ENCODE results near the gene PDE6A.

Gene PDE6A

DNA sequence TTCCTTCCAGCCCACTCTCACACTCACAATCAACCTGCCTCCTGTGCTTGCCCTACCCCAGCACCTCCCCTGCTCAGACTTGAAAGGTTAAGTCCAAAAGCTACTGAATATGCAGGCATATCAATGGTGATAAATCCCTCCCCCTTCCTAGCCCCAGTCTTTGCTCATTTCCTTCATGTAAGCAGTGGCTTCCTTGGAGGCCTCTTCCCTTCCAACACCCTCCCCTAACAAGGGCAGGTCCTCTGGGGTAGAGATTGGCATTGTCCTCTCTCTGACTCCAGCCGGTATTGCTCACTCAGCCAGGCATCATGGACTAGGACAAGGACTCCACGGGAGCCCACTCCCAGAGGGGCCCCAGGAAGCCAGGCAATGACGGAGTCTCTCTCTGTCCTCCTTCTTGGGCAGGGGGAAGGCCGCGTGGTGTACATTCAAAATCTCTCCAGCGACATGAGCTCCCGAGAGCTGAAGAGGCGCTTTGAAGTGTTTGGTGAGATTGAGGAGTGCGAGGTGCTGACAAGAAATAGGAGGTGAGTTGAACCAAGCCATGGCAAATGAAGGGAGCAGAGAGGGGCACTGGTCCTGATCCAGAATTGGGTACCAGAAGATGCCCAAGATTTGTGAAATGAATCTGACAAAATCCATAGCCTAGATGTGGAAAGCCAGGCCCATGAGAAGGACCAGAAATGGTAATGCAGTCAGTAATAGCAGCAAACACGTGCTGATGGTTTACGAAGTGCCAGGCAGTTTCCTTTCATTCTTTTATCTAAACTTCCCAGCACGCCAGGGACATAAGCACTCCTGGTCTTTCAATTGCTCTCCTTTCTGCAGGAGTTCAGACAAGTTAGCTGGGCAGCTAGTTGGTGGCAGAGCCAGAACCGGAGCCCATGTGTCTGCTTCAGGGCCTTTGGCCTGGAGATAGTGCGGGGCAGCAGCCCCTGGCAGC lies 102.5 kb downstream of the PDE6A start:
- no peak for TF ChIP-seq MYC (IDR thresholded peaks at IDR 0.05; ENCODE audit: low read depth, low read length)
- TF ChIP-seq, protein P1, sequence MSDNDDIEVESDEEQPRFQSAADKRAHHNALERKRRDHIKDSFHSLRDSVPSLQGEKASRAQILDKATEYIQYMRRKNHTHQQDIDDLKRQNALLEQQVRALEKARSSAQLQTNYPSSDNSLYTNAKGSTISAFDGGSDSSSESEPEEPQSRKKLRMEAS (IDR thresholded peaks at IDR 0.05; ENCODE audit: low read depth, low read length), result no peak
- TF ChIP-seq POLR2A (IDR thresholded peaks at IDR 0.05; ENCODE audit: extremely low read depth, insufficient read length), result no peak
- TF ChIP-seq, protein P2, sequence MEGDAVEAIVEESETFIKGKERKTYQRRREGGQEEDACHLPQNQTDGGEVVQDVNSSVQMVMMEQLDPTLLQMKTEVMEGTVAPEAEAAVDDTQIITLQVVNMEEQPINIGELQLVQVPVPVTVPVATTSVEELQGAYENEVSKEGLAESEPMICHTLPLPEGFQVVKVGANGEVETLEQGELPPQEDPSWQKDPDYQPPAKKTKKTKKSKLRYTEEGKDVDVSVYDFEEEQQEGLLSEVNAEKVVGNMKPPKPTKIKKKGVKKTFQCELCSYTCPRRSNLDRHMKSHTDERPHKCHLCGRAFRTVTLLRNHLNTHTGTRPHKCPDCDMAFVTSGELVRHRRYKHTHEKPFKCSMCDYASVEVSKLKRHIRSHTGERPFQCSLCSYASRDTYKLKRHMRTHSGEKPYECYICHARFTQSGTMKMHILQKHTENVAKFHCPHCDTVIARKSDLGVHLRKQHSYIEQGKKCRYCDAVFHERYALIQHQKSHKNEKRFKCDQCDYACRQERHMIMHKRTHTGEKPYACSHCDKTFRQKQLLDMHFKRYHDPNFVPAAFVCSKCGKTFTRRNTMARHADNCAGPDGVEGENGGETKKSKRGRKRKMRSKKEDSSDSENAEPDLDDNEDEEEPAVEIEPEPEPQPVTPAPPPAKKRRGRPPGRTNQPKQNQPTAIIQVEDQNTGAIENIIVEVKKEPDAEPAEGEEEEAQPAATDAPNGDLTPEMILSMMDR (IDR thresholded peaks at IDR 0.05; ENCODE audit: low read depth, low read length), result no peak
- no peak overlapping the region for H3K4me3 ChIP-seq (ENCODE audit: low read depth, low read length)
- DNase-seq (ENCODE audit: low read depth), result no peak

GRCh38 chr5:149840226-149840825 lies 104.3 kb downstream of the PDE6A start:
- TF ChIP-seq POLR2A (IDR thresholded peaks at IDR 0.05; ENCODE audit: extremely low read depth, insufficient read length) (no peak), MYC (IDR thresholded peaks at IDR 0.05; ENCODE audit: low read depth, low read length) (no peak)
- TF ChIP-seq, protein P1 (IDR thresholded peaks at IDR 0.05; ENCODE audit: low read depth, low read length), result no peak
- TF ChIP-seq, protein P2 (IDR thresholded peaks at IDR 0.05; ENCODE audit: low read depth, low read length), result no peak
- no peak for DNase-seq (ENCODE audit: low read depth)
- no peak overlapping the region for H3K4me3 ChIP-seq (ENCODE audit: low read depth, low read length)

DNA sequence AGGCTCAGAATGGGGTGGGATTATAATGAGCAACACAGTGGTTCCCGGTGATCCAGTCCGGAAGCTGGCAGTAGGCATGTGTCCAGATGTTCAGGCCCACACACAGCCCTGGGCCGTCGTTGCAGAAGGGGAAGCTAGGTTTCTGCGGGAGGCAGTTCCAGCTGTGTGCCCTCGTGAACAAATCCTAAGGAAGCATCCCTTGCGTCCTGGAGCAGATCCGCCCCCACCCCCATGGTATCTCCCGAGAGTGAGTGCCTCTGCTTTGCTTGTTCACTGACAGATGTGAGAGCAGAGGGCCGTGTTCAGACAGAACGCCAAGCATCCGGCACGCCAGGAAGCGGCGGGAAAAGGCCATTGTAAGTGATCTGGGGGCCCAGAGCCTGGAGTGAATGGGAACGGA lies 104.8 kb downstream of the PDE6A start:
- DNase-seq (ENCODE audit: low read depth), result no peak
- no peak overlapping the region for H3K4me3 ChIP-seq (ENCODE audit: low read depth, low read length)

GRCh38 chr5:149838881-149839739 lies 105.5 kb downstream of the PDE6A start:
- DNase-seq (ENCODE audit: low read depth), result no peak
- no peak overlapping the region for H3K4me3 ChIP-seq (ENCODE audit: low read depth, low read length)

More for the DNA sequence above, 104.8 kb downstream of the PDE6A start:
- TF ChIP-seq, protein P1 (IDR thresholded peaks at IDR 0.05; ENCODE audit: low read depth, low read length), result no peak

DNA sequence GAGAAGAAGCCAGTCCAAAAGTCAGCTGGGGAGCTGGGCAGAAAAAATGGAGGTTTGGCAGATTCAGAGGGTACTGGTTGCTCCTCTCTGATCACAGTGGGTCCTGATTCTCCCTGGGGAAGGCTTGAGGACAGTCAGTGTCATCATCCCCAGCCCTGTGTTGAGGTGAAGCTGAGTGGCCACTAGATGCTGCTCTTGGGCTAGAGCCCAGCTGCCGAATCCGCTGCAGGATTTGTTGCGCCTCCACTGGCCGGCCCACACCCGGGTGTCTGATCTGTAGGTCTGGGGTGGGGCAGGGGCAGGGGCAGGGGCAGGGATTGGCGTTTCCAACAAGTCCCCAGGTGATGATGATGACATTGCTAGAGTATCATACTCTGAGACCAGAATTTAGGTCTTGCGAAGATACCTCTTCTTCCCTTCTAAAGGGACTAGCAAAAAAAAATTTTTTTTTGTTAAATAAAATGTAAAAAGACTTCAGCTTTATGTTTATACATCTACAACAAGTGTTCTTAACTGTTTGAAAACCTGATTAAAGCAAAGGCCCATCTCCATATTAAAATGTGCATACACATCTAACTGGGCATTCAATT lies 106.8 kb downstream of the PDE6A start:
- TF ChIP-seq POLR2A (IDR thresholded peaks at IDR 0.05; ENCODE audit: extremely low read depth, insufficient read length), result no peak
- TF ChIP-seq, protein P1 (IDR thresholded peaks at IDR 0.05; ENCODE audit: low read depth, low read length), result no peak
- TF ChIP-seq, protein P2 (IDR thresholded peaks at IDR 0.05; ENCODE audit: low read depth, low read length), result peak; percentile 66
- no peak for TF ChIP-seq MYC (IDR thresholded peaks at IDR 0.05; ENCODE audit: low read depth, low read length)
- peak; percentile 67 for DNase-seq (ENCODE audit: low read depth)

More at GRCh38 chr5:149838881-149839739, 105.5 kb downstream of the PDE6A start:
- TF ChIP-seq, protein P2 (IDR thresholded peaks at IDR 0.05; ENCODE audit: low read depth, low read length), result no peak
- TF ChIP-seq MYC (IDR thresholded peaks at IDR 0.05; ENCODE audit: low read depth, low read length) (no peak), POLR2A (IDR thresholded peaks at IDR 0.05; ENCODE audit: extremely low read depth, insufficient read length) (no peak)
- TF ChIP-seq, protein P1 (IDR thresholded peaks at IDR 0.05; ENCODE audit: low read depth, low read length), result no peak

More for the DNA sequence above, 106.8 kb downstream of the PDE6A start:
- no peak overlapping the region for H3K4me3 ChIP-seq (ENCODE audit: low read depth, low read length)

All from NB4 (cell line).